ENCODE results near the gene TUBB8.
"Not testable (repeated sequence)": the region's sequence is repeated elsewhere in the genome, so short reads cannot be mapped to it uniquely, and the experiment has no call there.

TUBB8 gene

GRCh38 chr10:48996-49395 is at the start of gene TUBB8:
TUBB8 (minus strand) TSS chr10:49296; CDS start chr10:49238, 58 bp downstream.
- DNase-seq = no peak

- DNase-seq = no peak
These were observed 47.4 kb upstream of the TUBB8 start for GRCh38 chr10:96466-96865.

GRCh38 chr10:95356-96115 is 46.4 kb upstream of the TUBB8 start:
- no peak for DNase-seq

GRCh38 chr10:94613-95012 is 45.5 kb upstream of the TUBB8 start:
- DNase-seq = no peak

- DNase-seq = no peak
These were observed 43.8 kb upstream of the TUBB8 start for GRCh38 chr10:92846-93245.

GRCh38 chr10:92153-92552 is 43.1 kb upstream of the TUBB8 start:
- DNase-seq = no peak

GRCh38 chr10:91313-91712 is 42.2 kb upstream of the TUBB8 start:
- no peak for DNase-seq

- DNase-seq = no peak
These were observed 41.1 kb upstream of the TUBB8 start for GRCh38 chr10:90161-90560.

- no peak for DNase-seq
These were observed 40.2 kb upstream of the TUBB8 start for GRCh38 chr10:89248-89647.

GRCh38 chr10:88253-88652 is 39.2 kb upstream of the TUBB8 start:
- no peak for DNase-seq

GRCh38 chr10:87177-88080 is 38.3 kb upstream of the TUBB8 start:
- no peak for DNase-seq

- DNase-seq = no peak
These were observed 36.9 kb upstream of the TUBB8 start for GRCh38 chr10:86031-86430.

GRCh38 chr10:85044-85443 is 35.9 kb upstream of the TUBB8 start:
- DNase-seq = no peak

- no peak for DNase-seq
These were observed 34.9 kb upstream of the TUBB8 start for GRCh38 chr10:83930-84530.

GRCh38 chr10:80477-81105 is 31.5 kb upstream of the TUBB8 start:
- DNase-seq = no peak

GRCh38 chr10:79532-80215 is 30.6 kb upstream of the TUBB8 start:
- DNase-seq = no peak

GRCh38 chr10:78556-78955 is 29.5 kb upstream of the TUBB8 start:
- DNase-seq = no peak

GRCh38 chr10:74266-74621 is 25.1 kb upstream of the TUBB8 start:
- DNase-seq = not testable (repeated sequence)

GRCh38 chr10:73543-74265 is 24.6 kb upstream of the TUBB8 start:
- peak in 19 of 56 donors; percentile 9 to 54 (median 18) for DNase-seq

- not testable (repeated sequence) for DNase-seq
These were observed 19.1 kb upstream of the TUBB8 start for GRCh38 chr10:68156-68555.

Data from nucleus accumbens (tissue), 56 donors.